ENCODE data around the gene PCBD1.

The PCBD1 gene

GRCh38 chr10:70909326-70909935 is 21.1 kb upstream of the PCBD1 start:
- in situ Hi-C loops (cut with HindIII; ENCODE audit: low sequenced_read_pairs): no loop called here
- DNase-seq (ENCODE audit: low read depth): no peak
- no peak overlapping the region for H3K4me3 ChIP-seq (ENCODE audit: low read depth, low read length)
- TF ChIP-seq, protein P1, sequence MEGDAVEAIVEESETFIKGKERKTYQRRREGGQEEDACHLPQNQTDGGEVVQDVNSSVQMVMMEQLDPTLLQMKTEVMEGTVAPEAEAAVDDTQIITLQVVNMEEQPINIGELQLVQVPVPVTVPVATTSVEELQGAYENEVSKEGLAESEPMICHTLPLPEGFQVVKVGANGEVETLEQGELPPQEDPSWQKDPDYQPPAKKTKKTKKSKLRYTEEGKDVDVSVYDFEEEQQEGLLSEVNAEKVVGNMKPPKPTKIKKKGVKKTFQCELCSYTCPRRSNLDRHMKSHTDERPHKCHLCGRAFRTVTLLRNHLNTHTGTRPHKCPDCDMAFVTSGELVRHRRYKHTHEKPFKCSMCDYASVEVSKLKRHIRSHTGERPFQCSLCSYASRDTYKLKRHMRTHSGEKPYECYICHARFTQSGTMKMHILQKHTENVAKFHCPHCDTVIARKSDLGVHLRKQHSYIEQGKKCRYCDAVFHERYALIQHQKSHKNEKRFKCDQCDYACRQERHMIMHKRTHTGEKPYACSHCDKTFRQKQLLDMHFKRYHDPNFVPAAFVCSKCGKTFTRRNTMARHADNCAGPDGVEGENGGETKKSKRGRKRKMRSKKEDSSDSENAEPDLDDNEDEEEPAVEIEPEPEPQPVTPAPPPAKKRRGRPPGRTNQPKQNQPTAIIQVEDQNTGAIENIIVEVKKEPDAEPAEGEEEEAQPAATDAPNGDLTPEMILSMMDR (IDR thresholded peaks at IDR 0.05; ENCODE audit: low read depth, low read length, missing control alignments): no peak

- DNase-seq (ENCODE audit: low read depth): no peak
- in situ Hi-C loops (cut with HindIII; ENCODE audit: low sequenced_read_pairs): no loop called here
- no peak overlapping the region for H3K4me3 ChIP-seq (ENCODE audit: low read depth, low read length)
- TF ChIP-seq, protein P1 (IDR thresholded peaks at IDR 0.05; ENCODE audit: low read depth, low read length, missing control alignments): no peak
Measured at GRCh38 chr10:70908406-70909296, 20.3 kb upstream of the PCBD1 start.

GRCh38 chr10:70907637-70908405 is 19.5 kb upstream of the PCBD1 start:
- in situ Hi-C loops (cut with HindIII; ENCODE audit: low sequenced_read_pairs): no loop called here
- no peak for DNase-seq (ENCODE audit: low read depth)
- H3K4me3 ChIP-seq (ENCODE audit: low read depth, low read length): no peak overlapping the region
- TF ChIP-seq, protein P1 (IDR thresholded peaks at IDR 0.05; ENCODE audit: low read depth, low read length, missing control alignments): no peak

GRCh38 chr10:70906953-70907636 is 18.7 kb upstream of the PCBD1 start:
- TF ChIP-seq, protein P1 (IDR thresholded peaks at IDR 0.05; ENCODE audit: low read depth, low read length, missing control alignments): no peak
- in situ Hi-C loops (cut with HindIII; ENCODE audit: low sequenced_read_pairs): no loop called here
- H3K4me3 ChIP-seq (ENCODE audit: low read depth, low read length): no peak overlapping the region
- DNase-seq (ENCODE audit: low read depth): no peak

DNA sequence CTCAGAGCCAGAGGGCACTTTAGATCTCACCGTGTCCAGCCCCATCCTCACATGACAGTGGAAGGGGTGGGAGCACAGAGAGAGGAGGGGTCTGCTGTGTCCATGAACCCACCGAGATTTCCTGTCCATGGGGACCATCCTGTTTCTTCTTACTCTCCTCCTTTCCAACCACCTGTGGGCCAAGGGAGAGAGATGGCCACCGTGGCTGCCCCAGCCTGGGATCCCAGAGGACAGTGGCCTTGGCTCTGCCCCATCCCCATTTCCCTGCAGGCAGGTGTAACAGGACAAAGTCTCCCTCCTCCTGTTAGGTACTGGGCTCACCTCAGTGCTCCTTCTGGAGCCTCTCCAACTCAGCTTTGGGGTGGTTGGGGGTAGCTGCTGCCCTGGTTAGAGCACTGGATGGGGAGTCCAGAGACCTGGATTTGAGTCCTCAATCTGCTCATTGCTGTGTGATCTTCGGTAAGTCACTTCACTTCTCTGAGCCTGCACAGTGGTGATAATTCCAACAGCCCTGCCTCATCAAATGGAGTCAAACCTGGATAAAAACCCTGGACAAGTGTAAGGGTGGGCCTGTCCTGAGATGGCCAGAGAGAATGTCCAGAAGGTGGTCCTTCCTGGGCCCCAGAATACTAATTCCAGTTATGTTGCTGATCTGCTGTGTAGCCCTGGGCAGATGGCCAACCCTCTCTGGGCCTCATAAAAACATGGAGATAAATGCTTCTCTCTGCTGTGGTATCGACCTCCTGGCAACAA is 17.8 kb upstream of the PCBD1 start:
- TF ChIP-seq, protein P1 (IDR thresholded peaks at IDR 0.05; ENCODE audit: low read depth, low read length, missing control alignments): no peak
- in situ Hi-C loops (cut with HindIII; ENCODE audit: low sequenced_read_pairs): no loop called here
- DNase-seq (ENCODE audit: low read depth): no peak
- H3K4me3 ChIP-seq (ENCODE audit: low read depth, low read length): no peak overlapping the region
